Upper lobe of right lung (tissue), 1 donor: Measurements from ENCODE around the gene GSC2. TPM values are rescaled to one million over a fixed set of nuclear protein-coding genes. Genes with fewer than 3 reads are reported as not detected.
A peak's percentile ranks its signal among the peaks of the same experiment; 100 is the strongest.

Experiments
- ATAC-seq: fragments of 200-7000 bp; cut with Tn5 transposase; one replicate; pipeline ENCODE4 v1.9.1; 2020; ENCODE audit warnings: mild to moderate bottlenecking, moderate library complexity
- DNase-seq: peaks from one replicate; pipeline ENCODE4 v3.0.0-alpha.2; 2020
- H3K27ac ChIP-seq: fragments of 200-600 bp; one replicate; pipeline ENCODE4 v1.8.0; 2022
- H3K27me3 ChIP-seq: fragments of 200-600 bp; one replicate; pipeline ENCODE4 v1.8.0; 2022; ENCODE audit warnings: mild to moderate bottlenecking
- H3K36me3 ChIP-seq: fragments of 200-600 bp; one replicate; pipeline ENCODE4 v1.8.0; 2022
- H3K4me1 ChIP-seq: fragments of 200-600 bp; one replicate; pipeline ENCODE4 v1.8.0; 2022
- H3K4me3 ChIP-seq: fragments of 200-600 bp; one replicate; pipeline ENCODE4 v1.8.0; 2022; ENCODE audit warnings: mild to moderate bottlenecking
- H3K9me3 ChIP-seq: fragments of 200-600 bp; one replicate; pipeline ENCODE4 v1.8.0; 2022
- CTCF ChIP-seq: fragments of 200-600 bp; IDR thresholded peaks from one replicate; pipeline ENCODE4 v1.8.0; 2022; ENCODE audit warnings: antibody characterized with exemption
- intact Hi-C: fragments of 100-400 bp; cut with DNase I; formaldehyde crosslinking; loops from one replicate; pipeline ENCODE4 v1.11.0; 2022
- total RNA-seq: library from RNA; stranded (reverse); fragmentation: NEBNext Ultra II Directional; extraction: Animal tissue kit (Norgen Biotek cat#: 25700); gene quantifications from one replicate; pipeline ENCODE4 v1.2.1, GENCODE V29; 2021
- donor health status: DM: no; HTN: yes; CAD: no; lungs with severe emphysema.

Gene GSC2
- total RNA-seq, 1 donor from 2014 or later = not detected

- DNase-seq (peak; percentile 52), ATAC-seq (no peak)
- Histone ChIP-seq H3K27ac (no peak overlapping the region), H3K9me3 (no peaks in the 10 kb centered on the region), H3K4me1 (no peaks in the 10 kb centered on the region), H3K36me3 (no peaks in the 10 kb centered on the region), H3K27me3 (peaks cover 55% of the 10 kb centered on the region), H3K4me3 (no peak overlapping the region)
- intact Hi-C loops = no loop called here
- no peak for TF ChIP-seq CTCF
Measured at GRCh38 chr22:19150482-19151328, 613 bp upstream of the GSC2 start.

GRCh38 chr22:19149047-19149883 is 827 bp downstream of the GSC2 start:
- H3K4me3 ChIP-seq = peak overlapping the region; percentile 35
- intact Hi-C loops = no loop called here
- no peaks in the 10 kb centered on the region for H3K4me1 ChIP-seq
- no peak for ATAC-seq
- no peaks in the 10 kb centered on the region for H3K9me3 ChIP-seq
- H3K36me3 ChIP-seq = no peaks in the 10 kb centered on the region
- no peak overlapping the region for H3K27ac ChIP-seq
- DNase-seq = peak; percentile 61
- TF ChIP-seq CTCF = no peak
- peaks cover 55% of the 10 kb centered on the region for H3K27me3 ChIP-seq

GRCh38 chr22:19148417-19149046 is 1.6 kb downstream of the GSC2 start:
- peaks cover 4% of the 10 kb centered on the region for H3K4me1 ChIP-seq
- peaks cover 55% of the 10 kb centered on the region for H3K27me3 ChIP-seq
- H3K9me3 ChIP-seq = no peaks in the 10 kb centered on the region
- no peaks in the 10 kb centered on the region for H3K36me3 ChIP-seq
- TF ChIP-seq CTCF = no peak
- intact Hi-C loops = no loop called here
- no peak overlapping the region for H3K27ac ChIP-seq
- no peak for ATAC-seq
- peak; percentile 58 for DNase-seq
- no peak overlapping the region for H3K4me3 ChIP-seq

GRCh38 chr22:19147195-19147780 is 2.8 kb downstream of the GSC2 start:
- peaks cover 45% of the 10 kb centered on the region for H3K27me3 ChIP-seq
- intact Hi-C loops = no loop called here

More at GRCh38 chr22:19147195-19147780, 2.8 kb downstream of the GSC2 start:
- ATAC-seq (no peak), DNase-seq (peak; percentile 46)
- H3K4me3 ChIP-seq = no peak overlapping the region
- no peaks in the 10 kb centered on the region for H3K9me3 ChIP-seq
- no peak overlapping the region for H3K27ac ChIP-seq
- H3K36me3 ChIP-seq = peaks cover 4% of the 10 kb centered on the region
- TF ChIP-seq CTCF = no peak
- peaks cover 8% of the 10 kb centered on the region for H3K4me1 ChIP-seq
